ENCODE results near the gene METRN. TPM values are rescaled to one million over a fixed set of nuclear protein-coding genes. Genes with fewer than 3 reads are reported as not detected.

METRN gene
- total RNA-seq, 1 donor from 2014 or later, result 32.2 TPM

- peaks cover 70% of the 10 kb centered on the region for H3K4me1 ChIP-seq
- intact Hi-C loops (cut with DNase I), result no loop called here
Measured at GRCh38 chr16:678209-678857, 36.6 kb upstream of the METRN start.

GRCh38 chr16:678858-679813 lies 35.8 kb upstream of the METRN start:
- H3K36me3 ChIP-seq, result peaks cover 0 to 17% of the 10 kb centered on the region in 2 donors
- no peak for DNase-seq (ENCODE audit: extremely low spot score in 2 of 2)
- peak overlapping the region; percentile 77 for H3K27ac ChIP-seq
- peak overlapping the region; percentile 79 to 83 for H3K4me3 ChIP-seq
- intact Hi-C loops (cut with DNase I), result no loop called here
- no peaks in the 10 kb centered on the region for H3K27me3 ChIP-seq
- no peaks in the 10 kb centered on the region for H3K9me3 ChIP-seq
- H3K4me1 ChIP-seq, result peaks cover 75% of the 10 kb centered on the region
- TF ChIP-seq CTCF (IDR thresholded peaks at IDR 0.05), result no peak
- TF ChIP-seq POLR2A (IDR thresholded peaks at IDR 0.05), result no peak

More at GRCh38 chr16:678209-678857, 36.6 kb upstream of the METRN start:
- Histone ChIP-seq H3K27me3 (no peaks in the 10 kb centered on the region), H3K9me3 (no peaks in the 10 kb centered on the region), H3K27ac (no peak overlapping the region), H3K36me3 (peaks cover 0 to 20% of the 10 kb centered on the region in 2 donors), H3K4me3 (no peak overlapping the region)
- DNase-seq (ENCODE audit: extremely low spot score in 2 of 2), result no peak
- TF ChIP-seq CTCF (IDR thresholded peaks at IDR 0.05) (no peak), POLR2A (IDR thresholded peaks at IDR 0.05) (no peak), POLR2AphosphoS5 (IDR thresholded peaks at IDR 0.05; ENCODE audit: insufficient read depth in 1 of 2, low read depth in 1 of 2) (no peak)

GRCh38 chr16:679814-680624 lies 34.9 kb upstream of the METRN start, which contains the start of gene STUB1:
STUB1 (plus strand) TSS chr16:680410; CDS start chr16:680526, 116 bp downstream.
- H3K9me3 ChIP-seq, result no peaks in the 10 kb centered on the region
- TF ChIP-seq CTCF (IDR thresholded peaks at IDR 0.05) (no peak), POLR2AphosphoS5 (IDR thresholded peaks at IDR 0.05; ENCODE audit: insufficient read depth in 1 of 2, low read depth in 1 of 2) (peak in 1 of 2 donors; percentile 40), POLR2A (IDR thresholded peaks at IDR 0.05) (peak in 1 of 2 donors; percentile 87)
- H3K36me3 ChIP-seq, result peaks cover 0 to 17% of the 10 kb centered on the region in 2 donors
- H3K27me3 ChIP-seq, result no peaks in the 10 kb centered on the region
- peak within 1 kb of the TSS; percentile 82 for H3K27ac ChIP-seq
- intact Hi-C loops (cut with DNase I), result no loop called here
- DNase-seq (ENCODE audit: extremely low spot score in 2 of 2), result no peak
- peak within 1 kb of the TSS; percentile 79 to 83 for H3K4me3 ChIP-seq
- H3K4me1 ChIP-seq, result peaks cover 74% of the 10 kb centered on the region

GRCh38 chr16:680625-680945 lies 34.3 kb upstream of the METRN start:
- no peak for DNase-seq (ENCODE audit: extremely low spot score in 2 of 2)
- peak overlapping the region; percentile 79 to 83 for H3K4me3 ChIP-seq
- intact Hi-C loops (cut with DNase I), result no loop called here
- no peaks in the 10 kb centered on the region for H3K9me3 ChIP-seq
- H3K4me1 ChIP-seq, result peaks cover 75% of the 10 kb centered on the region
- H3K36me3 ChIP-seq, result peaks cover 0 to 22% of the 10 kb centered on the region in 2 donors
- peak overlapping the region; percentile 82 for H3K27ac ChIP-seq
- no peaks in the 10 kb centered on the region for H3K27me3 ChIP-seq
- TF ChIP-seq POLR2AphosphoS5 (IDR thresholded peaks at IDR 0.05; ENCODE audit: insufficient read depth in 1 of 2, low read depth in 1 of 2) (no peak), CTCF (IDR thresholded peaks at IDR 0.05) (no peak), POLR2A (IDR thresholded peaks at IDR 0.05) (no peak)

Data from vagina (tissue), 2 donors.